HEK293 (cell line): Measurements from ENCODE around the gene EIF2B2.

Source experiments
- CTCF ChIP-seq: fragments of 450-650 bp; formaldehyde crosslinking; IDR thresholded peaks from 2 replicates; pipeline ENCODE4 v1.5.1; 2016; ENCODE audit warnings: missing biosample characterization, missing genetic modification characterization
- ZFHX2 ChIP-seq: fragments of 450-650 bp; formaldehyde crosslinking; conservative IDR thresholded peaks from 2 replicates; pipeline ENCODE4 v1.5.1; 2016; ENCODE audit warnings: missing biosample characterization, missing genetic modification characterization
- ZNF335 ChIP-seq: fragments of 450-650 bp; formaldehyde crosslinking; conservative IDR thresholded peaks from 2 replicates; pipeline ENCODE4 v1.5.1; 2016; ENCODE audit warnings: missing biosample characterization, missing genetic modification characterization
- ZNF555 ChIP-seq: fragments of 450-650 bp; formaldehyde crosslinking; conservative IDR thresholded peaks from 2 replicates; pipeline ENCODE4 v1.5.1; 2017; ENCODE audit warnings: missing biosample characterization, mild to moderate bottlenecking, missing genetic modification characterization, inconsistent platforms
- ZNF776 ChIP-seq: fragments of 450-650 bp; formaldehyde crosslinking; IDR thresholded peaks from 2 replicates; pipeline ENCODE4 v1.5.0; 2017; ENCODE audit warnings: missing biosample characterization, missing genetic modification characterization, borderline replicate concordance
- ZNF830 ChIP-seq: fragments of 450-650 bp; IDR thresholded peaks from 2 replicates; pipeline ENCODE4 v1.5.0; 2018; ENCODE audit warnings: missing biosample characterization, missing genetic modification characterization, low read depth, mild to moderate bottlenecking, moderate library complexity

- no peak for TF ChIP-seq ZNF830
- no peak for TF ChIP-seq CTCF (tag by site-specific recombination)
- no peak for TF ChIP-seq ZNF335 (tag by site-specific recombination)
- TF ChIP-seq ZFHX2 (tag by site-specific recombination), result no peak
- TF ChIP-seq ZNF555 (tag by site-specific recombination), result no peak
- TF ChIP-seq ZNF776 (tag by site-specific recombination), result no peak
These were observed 21.8 kb upstream of the EIF2B2 start for GRCh38 chr14:74980731-74981461.
